Mammary epithelial cell (primary cell): Measurements from ENCODE around the gene TTC33.

Source experiments
- CTCF ChIP-seq, 2 donors: IDR thresholded peaks in 1 of 2; conservative IDR thresholded peaks in 1 of 2; 2 replicates each; pipeline ENCODE4 v1.5.1; 2011 to 2012; ENCODE audit warnings: inconsistent platforms in 2 of 2, low read length in 2 of 2, mild to moderate bottlenecking in 2 of 2, control low read depth in 1 of 2, low read depth in 1 of 2; ENCODE audit not compliant: insufficient read depth in 1 of 2; ENCODE audit errors: extremely low read depth in 1 of 2
- EZH2 ChIP-seq: IDR thresholded peaks from 2 replicates; pipeline ENCODE4 v1.6.1; 2012; ENCODE audit warnings: low read length, inconsistent platforms, borderline replicate concordance

- TF ChIP-seq CTCF (conservative IDR thresholded peaks at IDR 0.05 in 1 of 2, IDR thresholded peaks at IDR 0.05 in 1 of 2; ENCODE audit: extremely low read depth in 1 of 2, insufficient read depth in 1 of 2, low read depth in 1 of 2, low read length in 2 of 2) (no peak), EZH2 (no peak)
These were observed 177.0 kb downstream of the TTC33 start for GRCh38 chr5:40578501-40579451.
